Mesothelial cell of epicardium (in vitro differentiated cells): Measurements from ENCODE around the gene SLC16A10. TPM values are rescaled to one million over a fixed set of nuclear protein-coding genes. Genes with fewer than 3 reads are reported as not detected.

Experiments used
- DNase-seq, 2 experiments: peaks; one replicate each; pipeline ENCODE4 v3.0.0; 2021; ENCODE audit warnings: low spot score in 2 of 2; ENCODE audit not compliant: unreplicated experiment in 2 of 2
- H3K27ac Mint-ChIP-seq: 2 replicates; pipeline ENCODE4 v1.8.0; 2021; ENCODE audit warnings: mixed read lengths
- H3K27me3 Mint-ChIP-seq: 2 replicates; pipeline ENCODE4 v1.8.0; 2021; ENCODE audit warnings: low read depth, mixed read lengths
- H3K36me3 Mint-ChIP-seq: 2 replicates; pipeline ENCODE4 v1.8.0; 2021; ENCODE audit warnings: mixed read lengths
- H3K4me1 Mint-ChIP-seq: 2 replicates; pipeline ENCODE4 v1.8.0; 2021; ENCODE audit warnings: mixed read lengths
- H3K4me3 Mint-ChIP-seq: 2 replicates; pipeline ENCODE4 v1.8.0; 2021; ENCODE audit warnings: mild to moderate bottlenecking, moderate library complexity, mixed read lengths
- H3K9me3 Mint-ChIP-seq: 2 replicates; pipeline ENCODE4 v1.8.0; 2021; ENCODE audit warnings: mixed read lengths
- total RNA-seq: library from RNA; stranded (reverse); gene quantifications from 3 replicates; pipeline ENCODE4 v1.2.1, GENCODE V29; 2021
- TF ChIP-seq, protein P1 (sequence below): fragments of 200-600 bp; sonication (generic); IDR thresholded peaks from one replicate; pipeline ENCODE4 v1.5.0; 2021; ENCODE audit warnings: antibody characterized with exemption; ENCODE audit not compliant: unreplicated experiment

The SLC16A10 gene
- total RNA-seq, 1 donor from 2014 or later = 18.0 TPM

GRCh38 chr6:111162504-111162903 is 75.2 kb downstream of the SLC16A10 start:
- peaks cover 36% of the 10 kb centered on the region for H3K36me3 Mint-ChIP-seq
- H3K4me3 Mint-ChIP-seq = no peak overlapping the region
- peaks cover 51% of the 10 kb centered on the region for H3K9me3 Mint-ChIP-seq
- H3K4me1 Mint-ChIP-seq = no peaks in the 10 kb centered on the region
- H3K27ac Mint-ChIP-seq = no peak overlapping the region
- no peaks in the 10 kb centered on the region for H3K27me3 Mint-ChIP-seq
- no peak for DNase-seq
- TF ChIP-seq, protein P1, sequence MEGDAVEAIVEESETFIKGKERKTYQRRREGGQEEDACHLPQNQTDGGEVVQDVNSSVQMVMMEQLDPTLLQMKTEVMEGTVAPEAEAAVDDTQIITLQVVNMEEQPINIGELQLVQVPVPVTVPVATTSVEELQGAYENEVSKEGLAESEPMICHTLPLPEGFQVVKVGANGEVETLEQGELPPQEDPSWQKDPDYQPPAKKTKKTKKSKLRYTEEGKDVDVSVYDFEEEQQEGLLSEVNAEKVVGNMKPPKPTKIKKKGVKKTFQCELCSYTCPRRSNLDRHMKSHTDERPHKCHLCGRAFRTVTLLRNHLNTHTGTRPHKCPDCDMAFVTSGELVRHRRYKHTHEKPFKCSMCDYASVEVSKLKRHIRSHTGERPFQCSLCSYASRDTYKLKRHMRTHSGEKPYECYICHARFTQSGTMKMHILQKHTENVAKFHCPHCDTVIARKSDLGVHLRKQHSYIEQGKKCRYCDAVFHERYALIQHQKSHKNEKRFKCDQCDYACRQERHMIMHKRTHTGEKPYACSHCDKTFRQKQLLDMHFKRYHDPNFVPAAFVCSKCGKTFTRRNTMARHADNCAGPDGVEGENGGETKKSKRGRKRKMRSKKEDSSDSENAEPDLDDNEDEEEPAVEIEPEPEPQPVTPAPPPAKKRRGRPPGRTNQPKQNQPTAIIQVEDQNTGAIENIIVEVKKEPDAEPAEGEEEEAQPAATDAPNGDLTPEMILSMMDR = no peak

DNA sequence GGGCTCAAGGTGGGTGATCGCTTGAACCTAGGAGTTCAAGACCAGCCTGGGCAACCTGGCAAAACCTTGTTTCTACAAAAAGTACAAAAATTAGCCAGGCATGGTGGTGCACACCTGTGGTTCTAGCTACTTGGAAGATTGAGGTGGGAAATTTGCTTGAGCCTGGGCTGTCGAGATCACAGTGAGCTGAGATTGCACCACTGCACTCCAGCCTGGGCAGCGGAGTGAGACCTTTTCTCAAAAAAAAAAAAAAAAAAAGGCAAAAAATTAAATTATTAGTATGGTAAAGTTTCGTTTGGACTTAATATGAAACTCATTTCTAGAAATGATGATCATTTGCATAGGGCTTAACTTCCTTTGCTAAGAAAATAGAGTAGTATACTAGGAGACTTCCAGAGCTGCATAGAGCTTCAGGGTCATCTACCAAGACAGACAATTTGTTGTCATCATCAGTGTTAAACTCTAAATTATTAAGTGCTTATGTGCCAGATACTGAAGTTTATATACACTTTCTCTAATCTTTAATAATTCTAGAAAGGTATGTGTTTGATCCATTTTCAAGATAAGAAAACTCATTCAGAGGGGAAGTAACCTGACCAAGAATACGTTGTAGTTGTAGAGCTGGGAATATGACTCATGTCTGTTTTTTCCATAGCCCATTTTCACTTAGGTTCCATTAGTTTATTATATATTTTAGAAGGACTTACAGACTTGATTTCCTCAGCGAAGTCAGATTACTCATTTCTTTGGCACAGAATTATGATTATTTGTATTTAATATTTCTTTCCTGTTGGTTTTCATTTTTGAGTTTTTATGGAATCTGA is 84.5 kb downstream of the SLC16A10 start:
- TF ChIP-seq, protein P1 = no peak

DNA sequence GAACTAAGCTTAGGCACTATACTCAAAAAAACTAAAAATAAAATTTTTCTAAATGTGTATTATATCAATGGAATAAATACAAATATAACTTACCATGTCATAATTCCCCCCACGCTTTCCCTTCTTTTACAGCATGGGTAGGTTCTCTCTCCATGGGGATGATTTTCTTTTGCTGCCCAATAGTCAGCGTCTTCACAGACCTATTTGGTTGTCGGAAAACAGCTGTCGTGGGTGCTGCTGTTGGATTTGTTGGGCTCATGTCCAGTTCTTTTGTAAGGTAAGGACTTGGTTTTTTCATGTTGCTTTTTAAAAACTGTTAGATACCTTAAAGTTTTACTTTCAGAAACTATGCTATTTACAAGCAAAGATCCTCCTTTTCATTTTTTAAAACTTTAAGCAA is 85.3 kb downstream of the SLC16A10 start:
- Mint-ChIP-seq H3K4me1 (peaks cover 12% of the 10 kb centered on the region), H3K36me3 (no peaks in the 10 kb centered on the region), H3K27me3 (no peaks in the 10 kb centered on the region), H3K27ac (peak overlapping the region; percentile 39), H3K9me3 (peaks cover 3% of the 10 kb centered on the region), H3K4me3 (no peak overlapping the region)
- TF ChIP-seq, protein P1 = no peak
- DNase-seq = no peak

More for the DNA sequence above, 84.5 kb downstream of the SLC16A10 start:
- peaks cover 3% of the 10 kb centered on the region for H3K9me3 Mint-ChIP-seq
- H3K4me3 Mint-ChIP-seq = no peak overlapping the region
- no peak for DNase-seq
- H3K27me3 Mint-ChIP-seq = no peaks in the 10 kb centered on the region
- H3K4me1 Mint-ChIP-seq = peaks cover 12% of the 10 kb centered on the region
- no peak overlapping the region for H3K27ac Mint-ChIP-seq
- H3K36me3 Mint-ChIP-seq = no peaks in the 10 kb centered on the region

GRCh38 chr6:111173341-111173740 is 86.0 kb downstream of the SLC16A10 start:
- peaks cover 3% of the 10 kb centered on the region for H3K9me3 Mint-ChIP-seq
- H3K4me3 Mint-ChIP-seq = no peak overlapping the region
- no peaks in the 10 kb centered on the region for H3K36me3 Mint-ChIP-seq
- H3K27me3 Mint-ChIP-seq = no peaks in the 10 kb centered on the region
- no peak overlapping the region for H3K27ac Mint-ChIP-seq
- peaks cover 12% of the 10 kb centered on the region for H3K4me1 Mint-ChIP-seq
- no peak for DNase-seq
- TF ChIP-seq, protein P1 = no peak

GRCh38 chr6:111173946-111174345 is 86.6 kb downstream of the SLC16A10 start:
- H3K4me1 Mint-ChIP-seq = peaks cover 12% of the 10 kb centered on the region
- TF ChIP-seq, protein P1 = no peak
- H3K4me3 Mint-ChIP-seq = no peak overlapping the region
- H3K27ac Mint-ChIP-seq = no peak overlapping the region
- no peaks in the 10 kb centered on the region for H3K27me3 Mint-ChIP-seq
- H3K36me3 Mint-ChIP-seq = no peaks in the 10 kb centered on the region
- DNase-seq = no peak
- H3K9me3 Mint-ChIP-seq = peaks cover 3% of the 10 kb centered on the region
